ENCODE measurements around the gene MRPL16. TPM values are rescaled to one million over a fixed set of nuclear protein-coding genes. Genes with fewer than 3 reads are reported as not detected.

The MRPL16 gene
- total and polyA plus RNA-seq, 2 experiments from 2014 or later = 77.4 to 176 TPM

- Histone ChIP-seq H3K4me1 (ENCODE audit: insufficient read depth) (peaks cover under 1% of the 10 kb centered on the region; the same call in 1 of the 2 replicates), H3K4me3 (no peak overlapping the region), H3K79me2 (replicated peaks; ENCODE audit: insufficient read depth) (peaks cover 6% of the 10 kb centered on the region; the same call in 1 of the 2 replicates), H3K27me3 (ENCODE audit: insufficient read depth) (no peaks in the 10 kb centered on the region), H3K36me3 (ENCODE audit: insufficient read depth) (no peaks in the 10 kb centered on the region; the same call in 1 of the 2 replicates), H3F3A (replicated peaks; ENCODE audit: low read depth) (no peaks in the 10 kb centered on the region), H3K27ac (ENCODE audit: low read depth) (no peak overlapping the region), H4K20me1 (replicated peaks; ENCODE audit: insufficient read depth) (peaks cover 32% of the 10 kb centered on the region), H3K4me2 (no peak overlapping the region), H3K9me2 (ENCODE audit: insufficient read depth) (0 out of 2 replicates have a peak, but pooled peaks cover 5% of the 10 kb centered on the region), H2AFZ (no peak overlapping the region)
- Mint-ChIP-seq H3K27me3 (ENCODE audit: insufficient read depth, low read depth, poor library complexity) (peaks cover 3% of the 10 kb centered on the region), H3K4me1 (no peaks in the 10 kb centered on the region; the same call in 1 of the 3 replicates), H3K27ac (no peak overlapping the region), H3K36me3 (ENCODE audit: low read depth) (peaks cover 40% of the 10 kb centered on the region), H3K4me3 (no peak overlapping the region), H3K9me3 (no peaks in the 10 kb centered on the region)
- no peak for ATAC-seq
- TF ChIP-seq POLR2AphosphoS5 (IDR thresholded peaks at IDR 0.05; ENCODE audit: low read depth) = no peak
- no peak for TF ChIP-seq CTCF (conservative IDR thresholded peaks at IDR 0.05; ENCODE audit: low read depth in 2 of 2)
- TF ChIP-seq ETS1 (IDR thresholded peaks at IDR 0.05) = no peak
- no peak for TF ChIP-seq ZNF462 (CRISPR knock-in tag; IDR thresholded peaks at IDR 0.05)
- no peak for TF ChIP-seq CREB1 (CRISPR knock-in tag; IDR thresholded peaks at IDR 0.05; ENCODE audit: low read depth)
- TF ChIP-seq ZNF114 (CRISPR knock-in tag; IDR thresholded peaks at IDR 0.05) = no peak
- TF ChIP-seq ZNF331 (CRISPR knock-in tag; IDR thresholded peaks at IDR 0.05; ENCODE audit: low read depth) = no peak
- TF ChIP-seq STAT1 (IDR thresholded peaks at IDR 0.05; ENCODE audit: unreplicated experiment) = no peak
- TF ChIP-seq JUNB (IDR thresholded peaks at IDR 0.05; ENCODE audit: unreplicated experiment) = no peak
- TF ChIP-seq EZH2 (IDR thresholded peaks at IDR 0.05; ENCODE audit: low read depth, unreplicated experiment) = no peak
- TF ChIP-seq NANOG (IDR thresholded peaks at IDR 0.05; ENCODE audit: borderline replicate concordance) = no peak
- TF ChIP-seq EZH2phosphoT487 (IDR thresholded peaks at IDR 0.05; ENCODE audit: unreplicated experiment) = no peak
- TF ChIP-seq REST (IDR thresholded peaks at IDR 0.05; ENCODE audit: unreplicated experiment) = no peak
- DNase-seq (ENCODE audit: low spot score) = no peak
Measured at GRCh38 chr11:59777104-59777503, 33.5 kb downstream of the MRPL16 start.

All from GM23338 (cell line).